HepG2 (cell line): ENCODE data around the gene PSMA7.

Experiments
- CEBPG ChIP-seq: IDR thresholded peaks from 2 replicates; pipeline ENCODE4 v1.6.1; 2016
- CHD4 ChIP-seq: fragments of 200-600 bp; sonication (generic); IDR thresholded peaks from 2 replicates; pipeline ENCODE4 v1.7.0; 2017; ENCODE audit warnings: mild to moderate bottlenecking, low read length, borderline replicate concordance
- EZH2 ChIP-seq: conservative IDR thresholded peaks from 2 replicates; pipeline ENCODE4 v1.6.1; 2012; ENCODE audit warnings: mild to moderate bottlenecking, low read depth, low read length, moderate library complexity
- POLR2A ChIP-seq, 2 experiments: IDR thresholded peaks; 2 replicates each; pipeline ENCODE4 v1.6.1; 2011; ENCODE audit warnings: low read depth in 2 of 2, low read length in 2 of 2, mild to moderate bottlenecking in 1 of 2, moderate library complexity in 1 of 2; ENCODE audit not compliant: insufficient read depth in 1 of 2
- SETDB1 ChIP-seq: sonication (generic); formaldehyde crosslinking; IDR thresholded peaks from 2 replicates; pipeline ENCODE4 v1.5.1; 2020; ENCODE audit warnings: missing genetic modification reagents, mild to moderate bottlenecking, borderline replicate concordance
- SP2 ChIP-seq: sonication (generic); formaldehyde crosslinking; IDR thresholded peaks from 2 replicates; pipeline ENCODE4 v1.5.1; 2020; ENCODE audit warnings: mild to moderate bottlenecking, missing genetic modification reagents
- ZBTB21 ChIP-seq: sonication (generic); formaldehyde crosslinking; IDR thresholded peaks from 2 replicates; pipeline ENCODE4 v1.4.0; 2020; ENCODE audit warnings: missing genetic modification reagents
- ZNF30 ChIP-seq: sonication (generic); formaldehyde crosslinking; IDR thresholded peaks from 2 replicates; pipeline ENCODE4 v1.5.0; 2020; ENCODE audit warnings: mild to moderate bottlenecking, missing genetic modification reagents
- ZNF33A ChIP-seq: sonication (generic); formaldehyde crosslinking; IDR thresholded peaks from 2 replicates; pipeline ENCODE4 v1.5.1; 2020; ENCODE audit warnings: missing genetic modification reagents, mild to moderate bottlenecking, moderate library complexity, borderline replicate concordance
- TF ChIP-seq, protein P1 (sequence below): sonication (generic); formaldehyde crosslinking; IDR thresholded peaks from 2 replicates; pipeline ENCODE4 v1.5.0; 2020; ENCODE audit warnings: mild to moderate bottlenecking, missing genetic modification reagents, moderate library complexity
- TF ChIP-seq, protein P2 (sequence below): sonication (generic); formaldehyde crosslinking; IDR thresholded peaks from 2 replicates; pipeline ENCODE4 v1.4.0; 2020; ENCODE audit warnings: missing genetic modification reagents
- TF ChIP-seq, protein P3 (sequence below): sonication (generic); formaldehyde crosslinking; IDR thresholded peaks from 2 replicates; pipeline ENCODE4 v1.4.0; 2020; ENCODE audit warnings: missing genetic modification reagents
- TF ChIP-seq, protein P4 (sequence below): sonication (generic); formaldehyde crosslinking; IDR thresholded peaks from 2 replicates; pipeline ENCODE4 v1.4.0; 2020; ENCODE audit warnings: missing genetic modification reagents

GRCh38 chr20:62186887-62187866 is 44.0 kb upstream of the PSMA7 start:
- TF ChIP-seq, protein P1, sequence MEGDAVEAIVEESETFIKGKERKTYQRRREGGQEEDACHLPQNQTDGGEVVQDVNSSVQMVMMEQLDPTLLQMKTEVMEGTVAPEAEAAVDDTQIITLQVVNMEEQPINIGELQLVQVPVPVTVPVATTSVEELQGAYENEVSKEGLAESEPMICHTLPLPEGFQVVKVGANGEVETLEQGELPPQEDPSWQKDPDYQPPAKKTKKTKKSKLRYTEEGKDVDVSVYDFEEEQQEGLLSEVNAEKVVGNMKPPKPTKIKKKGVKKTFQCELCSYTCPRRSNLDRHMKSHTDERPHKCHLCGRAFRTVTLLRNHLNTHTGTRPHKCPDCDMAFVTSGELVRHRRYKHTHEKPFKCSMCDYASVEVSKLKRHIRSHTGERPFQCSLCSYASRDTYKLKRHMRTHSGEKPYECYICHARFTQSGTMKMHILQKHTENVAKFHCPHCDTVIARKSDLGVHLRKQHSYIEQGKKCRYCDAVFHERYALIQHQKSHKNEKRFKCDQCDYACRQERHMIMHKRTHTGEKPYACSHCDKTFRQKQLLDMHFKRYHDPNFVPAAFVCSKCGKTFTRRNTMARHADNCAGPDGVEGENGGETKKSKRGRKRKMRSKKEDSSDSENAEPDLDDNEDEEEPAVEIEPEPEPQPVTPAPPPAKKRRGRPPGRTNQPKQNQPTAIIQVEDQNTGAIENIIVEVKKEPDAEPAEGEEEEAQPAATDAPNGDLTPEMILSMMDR (CRISPR knock-in tag), result no peak
- TF ChIP-seq ZNF33A (CRISPR knock-in tag) (no peak), SETDB1 (CRISPR knock-in tag) (no peak), ZNF30 (no peak), SP2 (CRISPR knock-in tag) (no peak), POLR2A (IDR thresholded peaks at IDR 0.05; ENCODE audit: insufficient read depth in 1 of 2, low read depth in 2 of 2, low read length in 2 of 2) (no peak), ZBTB21 (no peak), CHD4 (no peak), CEBPG (no peak), EZH2 (no peak)
- TF ChIP-seq, protein P2, sequence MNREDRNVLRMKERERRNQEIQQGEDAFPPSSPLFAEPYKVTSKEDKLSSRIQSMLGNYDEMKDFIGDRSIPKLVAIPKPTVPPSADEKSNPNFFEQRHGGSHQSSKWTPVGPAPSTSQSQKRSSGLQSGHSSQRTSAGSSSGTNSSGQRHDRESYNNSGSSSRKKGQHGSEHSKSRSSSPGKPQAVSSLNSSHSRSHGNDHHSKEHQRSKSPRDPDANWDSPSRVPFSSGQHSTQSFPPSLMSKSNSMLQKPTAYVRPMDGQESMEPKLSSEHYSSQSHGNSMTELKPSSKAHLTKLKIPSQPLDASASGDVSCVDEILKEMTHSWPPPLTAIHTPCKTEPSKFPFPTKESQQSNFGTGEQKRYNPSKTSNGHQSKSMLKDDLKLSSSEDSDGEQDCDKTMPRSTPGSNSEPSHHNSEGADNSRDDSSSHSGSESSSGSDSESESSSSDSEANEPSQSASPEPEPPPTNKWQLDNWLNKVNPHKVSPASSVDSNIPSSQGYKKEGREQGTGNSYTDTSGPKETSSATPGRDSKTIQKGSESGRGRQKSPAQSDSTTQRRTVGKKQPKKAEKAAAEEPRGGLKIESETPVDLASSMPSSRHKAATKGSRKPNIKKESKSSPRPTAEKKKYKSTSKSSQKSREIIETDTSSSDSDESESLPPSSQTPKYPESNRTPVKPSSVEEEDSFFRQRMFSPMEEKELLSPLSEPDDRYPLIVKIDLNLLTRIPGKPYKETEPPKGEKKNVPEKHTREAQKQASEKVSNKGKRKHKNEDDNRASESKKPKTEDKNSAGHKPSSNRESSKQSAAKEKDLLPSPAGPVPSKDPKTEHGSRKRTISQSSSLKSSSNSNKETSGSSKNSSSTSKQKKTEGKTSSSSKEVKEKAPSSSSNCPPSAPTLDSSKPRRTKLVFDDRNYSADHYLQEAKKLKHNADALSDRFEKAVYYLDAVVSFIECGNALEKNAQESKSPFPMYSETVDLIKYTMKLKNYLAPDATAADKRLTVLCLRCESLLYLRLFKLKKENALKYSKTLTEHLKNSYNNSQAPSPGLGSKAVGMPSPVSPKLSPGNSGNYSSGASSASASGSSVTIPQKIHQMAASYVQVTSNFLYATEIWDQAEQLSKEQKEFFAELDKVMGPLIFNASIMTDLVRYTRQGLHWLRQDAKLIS, result no peak
- TF ChIP-seq, protein P3, sequence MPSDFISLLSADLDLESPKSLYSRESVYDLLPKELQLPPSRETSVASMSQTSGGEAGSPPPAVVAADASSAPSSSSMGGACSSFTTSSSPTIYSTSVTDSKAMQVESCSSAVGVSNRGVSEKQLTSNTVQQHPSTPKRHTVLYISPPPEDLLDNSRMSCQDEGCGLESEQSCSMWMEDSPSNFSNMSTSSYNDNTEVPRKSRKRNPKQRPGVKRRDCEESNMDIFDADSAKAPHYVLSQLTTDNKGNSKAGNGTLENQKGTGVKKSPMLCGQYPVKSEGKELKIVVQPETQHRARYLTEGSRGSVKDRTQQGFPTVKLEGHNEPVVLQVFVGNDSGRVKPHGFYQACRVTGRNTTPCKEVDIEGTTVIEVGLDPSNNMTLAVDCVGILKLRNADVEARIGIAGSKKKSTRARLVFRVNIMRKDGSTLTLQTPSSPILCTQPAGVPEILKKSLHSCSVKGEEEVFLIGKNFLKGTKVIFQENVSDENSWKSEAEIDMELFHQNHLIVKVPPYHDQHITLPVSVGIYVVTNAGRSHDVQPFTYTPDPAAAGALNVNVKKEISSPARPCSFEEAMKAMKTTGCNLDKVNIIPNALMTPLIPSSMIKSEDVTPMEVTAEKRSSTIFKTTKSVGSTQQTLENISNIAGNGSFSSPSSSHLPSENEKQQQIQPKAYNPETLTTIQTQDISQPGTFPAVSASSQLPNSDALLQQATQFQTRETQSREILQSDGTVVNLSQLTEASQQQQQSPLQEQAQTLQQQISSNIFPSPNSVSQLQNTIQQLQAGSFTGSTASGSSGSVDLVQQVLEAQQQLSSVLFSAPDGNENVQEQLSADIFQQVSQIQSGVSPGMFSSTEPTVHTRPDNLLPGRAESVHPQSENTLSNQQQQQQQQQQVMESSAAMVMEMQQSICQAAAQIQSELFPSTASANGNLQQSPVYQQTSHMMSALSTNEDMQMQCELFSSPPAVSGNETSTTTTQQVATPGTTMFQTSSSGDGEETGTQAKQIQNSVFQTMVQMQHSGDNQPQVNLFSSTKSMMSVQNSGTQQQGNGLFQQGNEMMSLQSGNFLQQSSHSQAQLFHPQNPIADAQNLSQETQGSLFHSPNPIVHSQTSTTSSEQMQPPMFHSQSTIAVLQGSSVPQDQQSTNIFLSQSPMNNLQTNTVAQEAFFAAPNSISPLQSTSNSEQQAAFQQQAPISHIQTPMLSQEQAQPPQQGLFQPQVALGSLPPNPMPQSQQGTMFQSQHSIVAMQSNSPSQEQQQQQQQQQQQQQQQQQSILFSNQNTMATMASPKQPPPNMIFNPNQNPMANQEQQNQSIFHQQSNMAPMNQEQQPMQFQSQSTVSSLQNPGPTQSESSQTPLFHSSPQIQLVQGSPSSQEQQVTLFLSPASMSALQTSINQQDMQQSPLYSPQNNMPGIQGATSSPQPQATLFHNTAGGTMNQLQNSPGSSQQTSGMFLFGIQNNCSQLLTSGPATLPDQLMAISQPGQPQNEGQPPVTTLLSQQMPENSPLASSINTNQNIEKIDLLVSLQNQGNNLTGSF, result no peak
- TF ChIP-seq, protein P4, sequence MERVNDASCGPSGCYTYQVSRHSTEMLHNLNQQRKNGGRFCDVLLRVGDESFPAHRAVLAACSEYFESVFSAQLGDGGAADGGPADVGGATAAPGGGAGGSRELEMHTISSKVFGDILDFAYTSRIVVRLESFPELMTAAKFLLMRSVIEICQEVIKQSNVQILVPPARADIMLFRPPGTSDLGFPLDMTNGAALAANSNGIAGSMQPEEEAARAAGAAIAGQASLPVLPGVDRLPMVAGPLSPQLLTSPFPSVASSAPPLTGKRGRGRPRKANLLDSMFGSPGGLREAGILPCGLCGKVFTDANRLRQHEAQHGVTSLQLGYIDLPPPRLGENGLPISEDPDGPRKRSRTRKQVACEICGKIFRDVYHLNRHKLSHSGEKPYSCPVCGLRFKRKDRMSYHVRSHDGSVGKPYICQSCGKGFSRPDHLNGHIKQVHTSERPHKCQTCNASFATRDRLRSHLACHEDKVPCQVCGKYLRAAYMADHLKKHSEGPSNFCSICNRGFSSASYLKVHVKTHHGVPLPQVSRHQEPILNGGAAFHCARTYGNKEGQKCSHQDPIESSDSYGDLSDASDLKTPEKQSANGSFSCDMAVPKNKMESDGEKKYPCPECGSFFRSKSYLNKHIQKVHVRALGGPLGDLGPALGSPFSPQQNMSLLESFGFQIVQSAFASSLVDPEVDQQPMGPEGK (CRISPR knock-in tag), result no peak
